Measurements from ENCODE around the gene PAK1. TPM values are rescaled to one million over a fixed set of nuclear protein-coding genes. Genes with fewer than 3 reads are reported as not detected.

Gene PAK1
- total RNA-seq, 1 donor from 2014 or later, result 41.0 TPM

DNA sequence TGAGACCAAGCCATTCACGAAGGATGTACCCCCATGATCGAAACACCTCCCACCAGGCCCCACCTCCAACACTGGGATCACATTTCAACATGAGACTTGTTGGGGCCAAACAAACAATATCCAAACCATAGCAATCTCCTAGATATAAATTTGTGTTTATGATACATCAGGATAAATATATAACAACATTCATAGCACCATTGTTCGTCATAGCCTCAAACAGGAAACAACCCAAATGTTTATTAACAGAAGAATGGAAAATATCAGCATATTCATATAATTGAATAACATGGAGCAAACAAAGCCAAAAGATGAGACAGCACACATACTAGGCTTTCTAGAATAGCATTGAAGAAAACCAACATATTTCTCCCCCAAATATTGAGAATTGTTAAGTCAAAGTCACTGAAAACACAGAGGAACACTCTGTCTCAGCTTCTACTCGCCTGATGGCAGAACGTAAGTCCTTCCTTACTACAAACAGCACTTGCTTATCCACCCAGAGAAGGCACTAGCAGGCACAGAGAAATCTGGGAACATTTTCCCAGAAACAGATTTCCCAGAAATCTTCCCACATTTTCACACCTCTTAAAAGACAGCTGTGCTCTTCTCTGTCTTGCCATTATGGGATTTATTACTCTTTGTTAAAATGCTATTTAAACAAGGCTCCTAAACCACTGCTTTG is 164.4 kb downstream of the PAK1 start:
- no peaks in the 10 kb centered on the region for H3K4me1 ChIP-seq (ENCODE audit: insufficient read depth, low read length)
- H2AFZ ChIP-seq (ENCODE audit: low read depth, low read length), result no peak overlapping the region
- no peak for DNase-seq (ENCODE audit: low read depth)
- H3K27ac Mint-ChIP-seq (ENCODE audit: unreplicated experiment), result no peak overlapping the region
- H3K36me3 ChIP-seq (ENCODE audit: insufficient read depth, low read length), result no peaks in the 10 kb centered on the region
- H3K9me3 Mint-ChIP-seq (ENCODE audit: unreplicated experiment), result peaks cover 2% of the 10 kb centered on the region
- no peak for FAIRE-seq
- H4K20me1 ChIP-seq (ENCODE audit: insufficient read depth, low read length), result no peaks in the 10 kb centered on the region
- H3K27ac ChIP-seq (ENCODE audit: low read depth, low read length), result no peak overlapping the region
- no peaks in the 10 kb centered on the region for H3K4me1 Mint-ChIP-seq (ENCODE audit: low read depth, unreplicated experiment)
- H3K9me3 ChIP-seq (ENCODE audit: insufficient read depth, low read depth, low read length), result no peaks in the 10 kb centered on the region
- no peak overlapping the region for H3K9ac ChIP-seq (ENCODE audit: low read length)
- no peak overlapping the region for H3K4me3 Mint-ChIP-seq (ENCODE audit: unreplicated experiment)
- no peak overlapping the region for H3K4me2 ChIP-seq (ENCODE audit: low read length)
- no peaks in the 10 kb centered on the region for H3K36me3 Mint-ChIP-seq (ENCODE audit: low read depth, unreplicated experiment)
- no peak overlapping the region for H3K4me3 ChIP-seq (ENCODE audit: insufficient read depth, low read depth, low read length)
- H3K27me3 ChIP-seq (ENCODE audit: insufficient read depth, low read length), result no peaks in the 10 kb centered on the region
- H3K27me3 Mint-ChIP-seq (ENCODE audit: low read depth, unreplicated experiment), result no peaks in the 10 kb centered on the region
- no peak for TF ChIP-seq EZH2 (IDR thresholded peaks at IDR 0.05; ENCODE audit: insufficient read depth, low read length)
- TF ChIP-seq, protein P1, sequence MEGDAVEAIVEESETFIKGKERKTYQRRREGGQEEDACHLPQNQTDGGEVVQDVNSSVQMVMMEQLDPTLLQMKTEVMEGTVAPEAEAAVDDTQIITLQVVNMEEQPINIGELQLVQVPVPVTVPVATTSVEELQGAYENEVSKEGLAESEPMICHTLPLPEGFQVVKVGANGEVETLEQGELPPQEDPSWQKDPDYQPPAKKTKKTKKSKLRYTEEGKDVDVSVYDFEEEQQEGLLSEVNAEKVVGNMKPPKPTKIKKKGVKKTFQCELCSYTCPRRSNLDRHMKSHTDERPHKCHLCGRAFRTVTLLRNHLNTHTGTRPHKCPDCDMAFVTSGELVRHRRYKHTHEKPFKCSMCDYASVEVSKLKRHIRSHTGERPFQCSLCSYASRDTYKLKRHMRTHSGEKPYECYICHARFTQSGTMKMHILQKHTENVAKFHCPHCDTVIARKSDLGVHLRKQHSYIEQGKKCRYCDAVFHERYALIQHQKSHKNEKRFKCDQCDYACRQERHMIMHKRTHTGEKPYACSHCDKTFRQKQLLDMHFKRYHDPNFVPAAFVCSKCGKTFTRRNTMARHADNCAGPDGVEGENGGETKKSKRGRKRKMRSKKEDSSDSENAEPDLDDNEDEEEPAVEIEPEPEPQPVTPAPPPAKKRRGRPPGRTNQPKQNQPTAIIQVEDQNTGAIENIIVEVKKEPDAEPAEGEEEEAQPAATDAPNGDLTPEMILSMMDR (IDR thresholded peaks at IDR 0.05; ENCODE audit: insufficient read depth, low read depth, low read length), result no peak
- no peaks in the 10 kb centered on the region for H3K79me2 ChIP-seq (ENCODE audit: insufficient read depth, low read length)

DNA sequence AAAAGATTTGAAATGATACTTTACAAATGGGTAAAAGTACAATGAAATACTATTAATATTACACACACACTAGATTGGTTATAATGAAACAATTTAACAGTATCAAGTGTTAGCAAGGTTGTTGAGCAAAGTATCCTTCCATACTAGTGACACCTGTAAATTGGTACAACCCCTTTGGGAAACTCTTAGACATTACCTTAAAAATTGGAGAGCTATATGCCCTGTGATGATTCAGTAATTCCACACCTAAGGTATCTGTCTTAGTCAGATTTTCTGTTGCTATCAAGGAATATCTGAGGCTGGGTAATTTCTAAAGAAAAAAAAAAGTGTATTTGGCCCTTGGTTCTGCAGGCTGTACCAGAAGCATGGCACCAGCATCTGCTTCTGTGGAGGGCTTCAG is 165.1 kb downstream of the PAK1 start:
- no peak overlapping the region for H3K4me3 Mint-ChIP-seq (ENCODE audit: unreplicated experiment)
- H3K36me3 ChIP-seq (ENCODE audit: insufficient read depth, low read length), result no peaks in the 10 kb centered on the region
- FAIRE-seq, result no peak
- H3K9me3 Mint-ChIP-seq (ENCODE audit: unreplicated experiment), result peaks cover 2% of the 10 kb centered on the region
- no peaks in the 10 kb centered on the region for H4K20me1 ChIP-seq (ENCODE audit: insufficient read depth, low read length)
- H3K36me3 Mint-ChIP-seq (ENCODE audit: low read depth, unreplicated experiment), result no peaks in the 10 kb centered on the region
- no peaks in the 10 kb centered on the region for H3K4me1 Mint-ChIP-seq (ENCODE audit: low read depth, unreplicated experiment)
- no peak for DNase-seq (ENCODE audit: low read depth)
- H2AFZ ChIP-seq (ENCODE audit: low read depth, low read length), result no peak overlapping the region
- no peaks in the 10 kb centered on the region for H3K27me3 ChIP-seq (ENCODE audit: insufficient read depth, low read length)
- H3K27ac ChIP-seq (ENCODE audit: low read depth, low read length), result no peak overlapping the region
- TF ChIP-seq, protein P1 (IDR thresholded peaks at IDR 0.05; ENCODE audit: insufficient read depth, low read depth, low read length), result no peak
- no peak for TF ChIP-seq EZH2 (IDR thresholded peaks at IDR 0.05; ENCODE audit: insufficient read depth, low read length)
- H3K27me3 Mint-ChIP-seq (ENCODE audit: low read depth, unreplicated experiment), result no peaks in the 10 kb centered on the region
- no peaks in the 10 kb centered on the region for H3K79me2 ChIP-seq (ENCODE audit: insufficient read depth, low read length)
- no peak overlapping the region for H3K27ac Mint-ChIP-seq (ENCODE audit: unreplicated experiment)
- H3K4me2 ChIP-seq (ENCODE audit: low read length), result no peak overlapping the region
- no peaks in the 10 kb centered on the region for H3K9me3 ChIP-seq (ENCODE audit: insufficient read depth, low read depth, low read length)
- no peak overlapping the region for H3K9ac ChIP-seq (ENCODE audit: low read length)
- H3K4me1 ChIP-seq (ENCODE audit: insufficient read depth, low read length), result no peaks in the 10 kb centered on the region
- H3K4me3 ChIP-seq (ENCODE audit: insufficient read depth, low read depth, low read length), result no peak overlapping the region

DNA sequence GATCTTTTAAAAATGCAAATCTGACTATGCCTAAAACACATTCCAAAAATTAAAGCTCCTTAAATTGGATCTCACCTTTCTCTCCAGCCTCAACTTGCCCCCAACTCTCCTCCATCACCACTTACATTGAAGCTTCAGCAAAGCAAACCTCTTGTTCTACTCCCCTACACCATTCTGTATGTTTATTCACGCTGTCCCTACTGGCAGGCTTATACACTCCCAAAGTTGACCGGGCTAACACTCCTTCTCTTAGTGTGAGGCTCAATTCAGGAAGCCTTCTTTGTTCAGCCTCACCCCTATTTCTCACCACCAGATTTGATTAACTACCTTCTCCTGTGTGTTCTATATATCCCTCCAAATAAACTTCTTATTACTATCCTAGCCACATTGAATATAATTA is 170.6 kb downstream of the PAK1 start:
- Histone ChIP-seq H3K9me3 (ENCODE audit: insufficient read depth, low read depth, low read length) (no peaks in the 10 kb centered on the region), H3K27ac (ENCODE audit: low read depth, low read length) (no peak overlapping the region), H3K27me3 (ENCODE audit: insufficient read depth, low read length) (no peaks in the 10 kb centered on the region), H3K4me3 (ENCODE audit: insufficient read depth, low read depth, low read length) (no peak overlapping the region), H3K4me2 (ENCODE audit: low read length) (no peak overlapping the region), H3K4me1 (ENCODE audit: insufficient read depth, low read length) (no peaks in the 10 kb centered on the region), H3K36me3 (ENCODE audit: insufficient read depth, low read length) (no peaks in the 10 kb centered on the region), H4K20me1 (ENCODE audit: insufficient read depth, low read length) (no peaks in the 10 kb centered on the region), H3K9ac (ENCODE audit: low read length) (no peak overlapping the region), H2AFZ (ENCODE audit: low read depth, low read length) (no peak overlapping the region), H3K79me2 (ENCODE audit: insufficient read depth, low read length) (no peaks in the 10 kb centered on the region)
- no peaks in the 10 kb centered on the region for H3K4me1 Mint-ChIP-seq (ENCODE audit: low read depth, unreplicated experiment)
- no peak for FAIRE-seq
- H3K27ac Mint-ChIP-seq (ENCODE audit: unreplicated experiment), result no peak overlapping the region
- no peak for TF ChIP-seq EZH2 (IDR thresholded peaks at IDR 0.05; ENCODE audit: insufficient read depth, low read length)
- TF ChIP-seq, protein P1 (IDR thresholded peaks at IDR 0.05; ENCODE audit: insufficient read depth, low read depth, low read length), result no peak
- no peaks in the 10 kb centered on the region for H3K36me3 Mint-ChIP-seq (ENCODE audit: low read depth, unreplicated experiment)
- no peaks in the 10 kb centered on the region for H3K9me3 Mint-ChIP-seq (ENCODE audit: unreplicated experiment)
- H3K4me3 Mint-ChIP-seq (ENCODE audit: unreplicated experiment), result no peak overlapping the region
- peaks cover 4% of the 10 kb centered on the region for H3K27me3 Mint-ChIP-seq (ENCODE audit: low read depth, unreplicated experiment)
- DNase-seq (ENCODE audit: low read depth), result no peak
